HG03342 (cell line): ENCODE data around the gene ME3.

Experiments
- ATAC-seq: cut with Tn5 transposase; IDR thresholded peaks from one replicate; pipeline ENCODE4 v1.9.1; 2021; ENCODE audit warnings: mild to moderate bottlenecking, moderate library complexity; ENCODE audit not compliant: unreplicated experiment

ME3 gene

GRCh38 chr11:86519064-86519911 is 153.1 kb downstream of the ME3 start:
- no peak for ATAC-seq

DNA sequence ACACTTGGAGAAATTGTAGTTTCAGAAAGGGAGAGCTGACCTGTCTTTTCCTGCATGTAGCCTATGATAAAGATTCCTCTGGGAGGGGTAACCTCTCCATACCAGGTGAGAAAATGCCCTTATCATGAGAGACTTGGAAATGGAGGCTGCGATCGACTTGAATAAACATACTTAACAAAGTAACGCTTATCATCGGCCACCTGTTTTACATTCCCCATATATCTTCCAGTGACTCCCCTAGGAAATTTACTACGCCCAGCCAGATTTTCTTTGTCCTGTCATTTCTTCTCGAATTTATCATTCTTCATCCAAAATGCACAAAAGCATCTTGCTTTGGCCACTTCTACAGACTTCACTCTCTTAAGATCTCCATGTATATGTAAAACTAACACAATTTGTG is 154.2 kb downstream of the ME3 start:
- no peak for ATAC-seq

- no peak for ATAC-seq
These were observed 154.9 kb downstream of the ME3 start for GRCh38 chr11:86517557-86517956.

GRCh38 chr11:86515297-86516094 is 156.9 kb downstream of the ME3 start:
- no peak for ATAC-seq

GRCh38 chr11:86514453-86514852 is 158.0 kb downstream of the ME3 start:
- no peak for ATAC-seq

- no peak for ATAC-seq
These were observed 158.6 kb downstream of the ME3 start for GRCh38 chr11:86513746-86514373.

GRCh38 chr11:86513138-86513537 is 159.3 kb downstream of the ME3 start:
- no peak for ATAC-seq

- peak; percentile 75 for ATAC-seq
These were observed 161.3 kb downstream of the ME3 start for GRCh38 chr11:86511086-86511551.

- no peak for ATAC-seq
These were observed 161.7 kb downstream of the ME3 start for GRCh38 chr11:86510674-86511073.

DNA sequence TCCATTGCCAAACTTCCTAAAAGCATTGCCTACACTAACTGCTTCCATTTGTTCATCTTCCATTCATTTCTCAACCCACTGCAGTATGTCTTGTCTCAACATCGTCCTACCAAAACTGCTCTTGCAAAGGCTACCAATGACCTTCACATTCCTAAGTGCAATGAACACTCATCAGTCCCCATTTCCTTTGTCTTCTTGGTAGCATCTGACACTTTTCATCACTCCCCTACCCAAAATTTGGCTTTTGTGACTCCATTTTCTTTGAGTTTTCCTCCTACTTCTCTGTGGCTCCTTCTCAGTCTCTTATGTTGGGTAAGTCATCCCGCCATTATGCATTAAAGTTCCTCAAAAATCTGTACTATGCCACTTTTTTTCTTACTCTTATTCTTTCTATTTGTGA is 162.3 kb downstream of the ME3 start:
- ATAC-seq, result no peak

DNA sequence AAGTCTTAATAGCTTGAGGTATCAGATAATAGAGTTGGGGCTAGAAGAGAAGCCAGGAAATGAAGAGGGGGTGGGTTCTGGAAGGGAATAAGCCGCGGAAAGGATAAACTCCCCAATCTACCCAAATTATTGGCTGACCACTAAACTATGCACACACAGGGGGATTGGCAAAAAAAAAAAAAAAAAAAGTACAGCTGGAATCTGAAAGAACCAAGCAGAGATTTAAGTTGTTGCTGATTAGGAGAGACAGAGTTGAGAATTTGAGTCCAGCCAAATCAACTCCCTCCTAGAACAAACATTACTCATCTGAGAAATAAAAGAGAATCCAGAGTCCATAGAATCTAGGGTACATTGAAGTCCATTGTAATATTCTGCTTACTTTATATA is 162.8 kb downstream of the ME3 start:
- ATAC-seq, result no peak

GRCh38 chr11:86508604-86509587 is 163.5 kb downstream of the ME3 start:
- ATAC-seq, result no peak

- ATAC-seq, result no peak
These were observed 165.1 kb downstream of the ME3 start for GRCh38 chr11:86507249-86507845.

DNA sequence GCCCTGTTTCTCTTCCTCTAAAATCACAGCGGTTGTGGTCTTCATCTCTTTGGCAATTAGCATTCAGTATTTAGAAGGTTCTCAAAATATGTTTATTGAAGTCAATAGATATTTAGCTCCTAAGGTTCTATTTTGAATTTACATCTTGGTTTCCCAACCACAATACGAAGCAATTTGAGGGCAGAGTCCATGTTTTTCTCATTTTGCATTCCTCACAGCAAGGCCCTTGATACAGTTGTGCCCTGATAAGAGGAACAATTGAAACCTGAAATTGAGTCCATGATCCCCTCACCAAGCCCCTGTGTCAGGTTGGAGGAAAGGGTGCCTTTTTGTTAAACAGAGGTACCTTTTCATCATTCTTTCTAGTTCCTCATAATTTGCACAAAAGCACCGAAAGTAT is 166.2 kb downstream of the ME3 start:
- no peak for ATAC-seq

GRCh38 chr11:86503131-86503530 is 169.3 kb downstream of the ME3 start:
- no peak for ATAC-seq

DNA sequence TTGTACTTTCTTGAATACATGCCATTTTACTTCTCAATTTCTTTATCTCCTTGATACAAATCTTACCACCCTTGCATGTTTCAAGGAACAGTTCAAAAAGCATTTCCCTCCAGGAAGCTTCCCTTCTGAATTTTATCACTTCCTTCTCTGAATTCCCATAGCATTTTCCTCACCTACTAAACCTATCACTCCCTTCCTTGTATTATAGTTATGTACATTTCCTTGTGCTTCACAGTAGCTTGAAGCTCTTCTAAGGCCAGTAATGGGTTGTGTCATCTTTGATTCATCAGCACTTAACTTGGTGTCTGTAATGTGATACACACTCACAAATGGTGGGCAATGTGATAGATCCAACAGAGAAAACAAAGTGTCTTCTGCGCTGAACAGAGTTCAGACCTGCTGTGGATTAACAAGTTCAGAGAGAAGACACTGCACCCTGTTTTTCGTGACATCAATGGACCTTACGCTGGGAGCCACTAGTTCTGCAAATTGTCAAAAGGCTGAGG is 170.2 kb downstream of the ME3 start:
- no peak for ATAC-seq

DNA sequence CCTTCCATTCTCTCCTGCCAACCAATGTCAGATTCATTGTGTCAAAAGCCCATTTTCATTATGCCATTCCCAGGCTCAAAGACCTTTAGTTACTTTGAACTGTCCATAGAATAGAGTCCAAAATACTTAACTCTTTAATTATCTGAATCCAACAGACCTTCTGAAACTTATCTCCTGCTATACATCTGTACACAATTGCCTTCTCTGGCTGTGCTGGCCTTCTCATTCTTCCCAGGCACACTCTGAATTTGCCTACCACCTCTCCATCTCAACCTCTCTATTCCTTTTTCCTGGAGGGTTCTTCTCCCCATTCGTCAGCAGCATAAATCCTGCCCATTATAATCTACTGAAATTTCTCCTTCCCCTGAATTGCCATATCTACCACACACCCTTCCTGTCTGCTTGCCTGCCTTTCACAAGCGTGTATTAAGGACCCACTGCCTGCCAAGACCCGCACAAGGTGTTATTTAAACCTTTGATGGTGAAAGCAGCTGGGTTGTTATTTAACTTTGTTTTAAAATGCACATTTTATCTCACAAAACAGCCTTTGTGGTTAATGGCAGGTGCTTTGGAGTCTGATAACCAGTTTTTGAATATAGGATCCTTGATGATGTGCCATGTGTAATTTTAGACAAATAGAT is 171.8 kb downstream of the ME3 start:
- ATAC-seq, result no peak

DNA sequence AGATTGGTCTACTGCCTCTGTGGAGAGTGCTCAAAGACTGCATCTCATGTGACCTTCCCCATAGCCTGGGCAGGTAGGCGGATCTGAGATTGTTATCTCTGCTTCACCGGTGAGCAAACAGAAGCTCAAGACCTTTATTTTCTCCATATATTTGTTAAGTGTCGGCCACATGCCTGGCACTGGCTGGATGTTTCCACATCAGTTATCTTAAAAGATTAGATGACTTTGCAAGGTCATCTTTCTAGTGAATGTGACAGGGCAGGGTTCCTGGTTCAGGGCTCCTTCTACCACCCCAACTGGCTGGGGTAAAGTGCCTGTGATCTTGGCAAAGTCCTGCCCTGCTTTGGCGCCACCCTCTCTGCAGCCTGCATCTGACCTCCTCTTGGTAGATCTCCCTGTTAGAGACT is 172.7 kb downstream of the ME3 start:
- ATAC-seq, result no peak

- no peak for ATAC-seq
These were observed 174.6 kb downstream of the ME3 start for GRCh38 chr11:86497836-86498235.
